Spleen (tissue), 11 donors: ENCODE results near the gene DUOX1. TPM values are rescaled to one million over a fixed set of nuclear protein-coding genes. Genes with fewer than 3 reads are reported as not detected.
"Not testable (repeated sequence)": the region's sequence is repeated elsewhere in the genome, so short reads cannot be mapped to it uniquely, and the experiment has no call there.

Experiments used
- DNase-seq: peaks from one replicate; pipeline ENCODE4 v3.0.0-alpha.2; 2020
- H3K27ac ChIP-seq, 8 donors: fragments of 200-600 bp; sonication (generic) in 7 of 8; 1 replicate in 4 of 8; 2 replicates in 4 of 8; pipeline versions ENCODE4 v1.5.0 to v1.8.0; 2016 to 2021; ENCODE audit warnings: inconsistent platforms in 4 of 8, mild to moderate bottlenecking in 4 of 8, moderate library complexity in 1 of 8
- H3K27me3 ChIP-seq, 7 donors: fragments of 200-600 bp; sonication (generic) in 6 of 7; replicated peaks in 1 of 7; 1 replicate in 4 of 7; 2 replicates in 3 of 7; pipeline versions ENCODE4 v1.5.0 to v1.8.0; 2016 to 2021; ENCODE audit warnings: inconsistent platforms in 3 of 7, mild to moderate bottlenecking in 1 of 7
- H3K36me3 ChIP-seq, 6 donors: fragments of 200-600 bp; sonication (generic) in 5 of 6; 1 replicate in 4 of 6; 2 replicates in 2 of 6; pipeline versions ENCODE4 v1.5.0 to v1.8.0; 2016 to 2021; ENCODE audit warnings: inconsistent platforms in 2 of 6
- H3K4me1 ChIP-seq, 6 donors: fragments of 200-600 bp; sonication (generic) in 5 of 6; 1 replicate in 3 of 6; 2 replicates in 3 of 6; pipeline versions ENCODE4 v1.5.0 to v1.8.0; 2016 to 2021; ENCODE audit warnings: inconsistent platforms in 3 of 6
- H3K4me3 ChIP-seq, 8 donors: fragments of 200-600 bp; sonication (generic) in 7 of 8; 1 replicate in 4 of 8; 2 replicates in 4 of 8; pipeline versions ENCODE4 v1.5.0 to v1.8.0; 2016 to 2021; ENCODE audit warnings: inconsistent platforms in 4 of 8, mild to moderate bottlenecking in 4 of 8, moderate library complexity in 2 of 8
- H3K9me3 ChIP-seq, 8 donors: fragments of 200-600 bp; sonication (generic) in 7 of 8; 1 replicate in 4 of 8; 2 replicates in 4 of 8; pipeline versions ENCODE4 v1.5.0 to v1.8.0; 2016 to 2021; ENCODE audit warnings: inconsistent platforms in 4 of 8
- POLR2A ChIP-seq, 3 donors: fragments of 450-650 bp; IDR thresholded peaks; one replicate each; pipeline ENCODE4 v1.5.1; 2017; ENCODE audit warnings: antibody characterized with exemption in 3 of 3, mild to moderate bottlenecking in 1 of 3
- POLR2AphosphoS5 ChIP-seq, 3 donors: sonication (generic); formaldehyde crosslinking; IDR thresholded peaks; one replicate each; pipeline ENCODE4 v1.5.1; 2017; ENCODE audit warnings: antibody characterized with exemption in 3 of 3
- WGBS, 5 donors: extraction: QIAGEN DNeasy Blood & Tissue Kit in 3 of 5; methylation state at CpG; one replicate each; pipeline versions ENCODE4 v1.1.5 to v1.1.7; 2013 to 2018; 5-methylcytosine and 5-hydroxymethylcytosine counted together
- intact Hi-C: fragments of 100-400 bp; cut with DNase I; formaldehyde crosslinking; loops from one replicate; pipeline ENCODE4 v1.15.0; 2023; ENCODE audit warnings: low total_unique reads
- polyA plus RNA-seq, 3 donors: library from polyadenylated mRNA; stranded (reverse); fragments of 200-250 nt; gene quantifications; one replicate each; pipeline ENCODE4 v1.2.1, GENCODE V29; 2013
- total RNA-seq, 7 donors: library from RNA; depleted of rRNA in 3 of 7; stranded (reverse); fragments of >200 nt in 3 of 7; fragmentation: NEBNext Ultra II Directional in 4 of 7; extraction: Animal tissue kit (Norgen Biotek cat#: 25700) in 4 of 7; gene quantifications; one replicate each; pipeline versions ENCODE4 v1.1.0 to v1.2.1, GENCODE V29; 2016 to 2021
- TF ChIP-seq, protein P1 (sequence below), 11 experiments: fragments of 200-600 bp in 7 of 11; fragments of 450-650 bp in 4 of 11; sonication (generic) in 4 of 11; IDR thresholded peaks in 8 of 11; conservative IDR thresholded peaks in 3 of 11; 1 replicate in 7 of 11; 2 replicates in 4 of 11; pipeline versions ENCODE4 v1.4.0 to v1.8.0; 2016 to 2021; ENCODE audit warnings: antibody characterized with exemption in 11 of 11, inconsistent platforms in 4 of 11, mild to moderate bottlenecking in 1 of 11
- donor health status: healthy with polysubstance abuse.
- donor health status: DM: no; HTN: no; CAD: no; lungs with moderate emphysema.
- donor health status: DM: no; HTN: no; CAD: no.
- donor health status: Bipolar disorder and iron deficiency.
- donor health status: healthy.
- donor health status: DM: no; HTN: no; CAD: no.
- donor health status: DM: yes; HTN: yes; CAD: no.

DUOX1 gene
- total and polyA plus RNA-seq, 10 donors, result 0.04 to 0.28 (median 0.09) TPM; not detected in 5

DNA sequence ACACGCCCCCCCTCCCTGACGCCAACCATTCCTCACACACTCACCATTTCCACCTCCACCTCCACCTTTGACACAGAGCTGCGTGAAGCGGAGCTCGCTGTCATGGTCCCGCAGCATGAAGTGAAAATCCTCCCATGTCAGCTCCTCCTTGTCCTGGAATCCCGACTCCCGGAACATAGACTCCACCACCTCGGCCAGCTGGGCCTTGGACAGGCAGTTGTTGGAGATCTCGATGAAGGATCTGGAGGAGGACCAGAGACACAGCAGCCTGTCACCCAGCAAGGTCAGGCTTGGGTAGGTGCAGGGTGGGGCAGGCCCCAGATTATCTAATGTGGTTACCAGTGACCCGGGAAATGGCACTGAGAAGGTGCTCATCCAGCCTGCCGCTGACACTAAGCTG, 28.0 kb upstream of the DUOX1 start:
- H3K27me3 ChIP-seq, result peaks cover 0 to 17% (median 0%) of the 10 kb centered on the region in 7 donors
- 87 to 94% (median 89%) methylated on average over 11 to 12 of the region's 12 CpGs for WGBS, 5 donors
- peak; percentile 47 for DNase-seq

DNA sequence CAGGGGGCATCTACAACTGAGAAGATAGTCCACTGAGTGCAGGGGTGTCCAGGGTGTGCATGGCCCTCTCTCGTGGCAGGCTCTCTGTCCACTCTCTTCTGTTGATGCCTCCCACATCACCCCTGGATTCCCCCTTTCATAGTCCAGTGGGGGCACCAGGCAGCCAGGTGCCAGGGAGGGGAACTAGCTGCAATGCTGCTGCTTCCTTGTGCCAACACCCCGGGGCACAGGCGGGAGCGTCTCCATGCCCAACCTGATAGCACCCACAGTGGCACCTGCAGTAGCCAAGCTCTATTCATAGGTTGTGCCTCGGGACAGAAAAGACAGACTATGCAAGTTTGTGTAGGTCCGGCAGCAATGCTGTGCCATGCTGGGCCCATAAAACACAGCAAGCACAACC, 27.6 kb upstream of the DUOX1 start:
- Histone ChIP-seq H3K9me3 (no peaks in the 10 kb centered on the region), H3K27me3 (peaks cover 0 to 22% (median 0%) of the 10 kb centered on the region in 7 donors), H3K36me3 (no peaks in the 10 kb centered on the region), H3K27ac (no peak overlapping the region), H3K4me1 (no peaks in the 10 kb centered on the region), H3K4me3 (no peak overlapping the region)
- intact Hi-C loops, result no loop called here
- peak; percentile 47 for DNase-seq
- 84 to 90% (median 85%) methylated on average over 6 of the region's 6 CpGs for WGBS, 5 donors
- TF ChIP-seq, protein P1, sequence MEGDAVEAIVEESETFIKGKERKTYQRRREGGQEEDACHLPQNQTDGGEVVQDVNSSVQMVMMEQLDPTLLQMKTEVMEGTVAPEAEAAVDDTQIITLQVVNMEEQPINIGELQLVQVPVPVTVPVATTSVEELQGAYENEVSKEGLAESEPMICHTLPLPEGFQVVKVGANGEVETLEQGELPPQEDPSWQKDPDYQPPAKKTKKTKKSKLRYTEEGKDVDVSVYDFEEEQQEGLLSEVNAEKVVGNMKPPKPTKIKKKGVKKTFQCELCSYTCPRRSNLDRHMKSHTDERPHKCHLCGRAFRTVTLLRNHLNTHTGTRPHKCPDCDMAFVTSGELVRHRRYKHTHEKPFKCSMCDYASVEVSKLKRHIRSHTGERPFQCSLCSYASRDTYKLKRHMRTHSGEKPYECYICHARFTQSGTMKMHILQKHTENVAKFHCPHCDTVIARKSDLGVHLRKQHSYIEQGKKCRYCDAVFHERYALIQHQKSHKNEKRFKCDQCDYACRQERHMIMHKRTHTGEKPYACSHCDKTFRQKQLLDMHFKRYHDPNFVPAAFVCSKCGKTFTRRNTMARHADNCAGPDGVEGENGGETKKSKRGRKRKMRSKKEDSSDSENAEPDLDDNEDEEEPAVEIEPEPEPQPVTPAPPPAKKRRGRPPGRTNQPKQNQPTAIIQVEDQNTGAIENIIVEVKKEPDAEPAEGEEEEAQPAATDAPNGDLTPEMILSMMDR (IDR thresholded peaks at IDR 0.05 in 8 of 11, conservative IDR thresholded peaks at IDR 0.05 in 3 of 11), result no peak
- TF ChIP-seq POLR2A (IDR thresholded peaks at IDR 0.05) (no peak), POLR2AphosphoS5 (IDR thresholded peaks at IDR 0.05) (no peak)

More for the DNA sequence above, 28.0 kb upstream of the DUOX1 start:
- Histone ChIP-seq H3K4me3 (no peak overlapping the region), H3K4me1 (no peaks in the 10 kb centered on the region), H3K27ac (no peak overlapping the region), H3K9me3 (no peaks in the 10 kb centered on the region), H3K36me3 (no peaks in the 10 kb centered on the region)
- intact Hi-C loops, result no loop called here
- TF ChIP-seq, protein P1 (IDR thresholded peaks at IDR 0.05 in 8 of 11, conservative IDR thresholded peaks at IDR 0.05 in 3 of 11), result no peak

- H3K36me3 ChIP-seq, H3K27ac ChIP-seq, H3K9me3 ChIP-seq, H3K4me1 ChIP-seq, H3K4me3 ChIP-seq, intact Hi-C loops: not testable (repeated sequence)
- H3K27me3 ChIP-seq, result peaks cover 0 to 38% (median 10%) of the 10 kb centered on the region in 7 donors
- 77 to 97% (median 89%) methylated on average over 7 to 9 of the region's 9 CpGs for whole genome bisulfite sequencing, 5 donors
- peak; percentile 27 for DNase-seq
These were observed 25.6 kb upstream of the DUOX1 start for GRCh38 chr15:45104170-45104569.

GRCh38 chr15:45105586-45105985, 24.2 kb upstream of the DUOX1 start:
- H3K27me3 ChIP-seq, result peaks cover 0 to 49% (median 23%) of the 10 kb centered on the region in 7 donors
- H3K9me3 ChIP-seq, result no peaks in the 10 kb centered on the region
- DNase-seq, result peak; percentile 34
- 89 to 94% (median 91%) methylated on average over 8 to 11 of the region's 11 CpGs for WGBS, 5 donors
- intact Hi-C loops, result no loop called here
- no peaks in the 10 kb centered on the region for H3K4me1 ChIP-seq
- H3K36me3 ChIP-seq, result no peaks in the 10 kb centered on the region
- no peak for TF ChIP-seq POLR2A (IDR thresholded peaks at IDR 0.05)
- TF ChIP-seq, protein P1 (IDR thresholded peaks at IDR 0.05 in 8 of 11, conservative IDR thresholded peaks at IDR 0.05 in 3 of 11), result no peak
- H3K4me3 ChIP-seq, result no peak overlapping the region
- H3K27ac ChIP-seq, result no peak overlapping the region
